Ovary (tissue), 3 donors: Measurements from ENCODE around the gene TNS3.
"Not testable (repeated sequence)": the region's sequence is repeated elsewhere in the genome, so short reads cannot be mapped to it uniquely, and the experiment has no call there.

Experiments used
- CTCF ChIP-seq, 3 donors: fragments of 450-650 bp in 2 of 3; fragments of 200-600 bp in 1 of 3; IDR thresholded peaks; one replicate each; pipeline versions ENCODE4 v1.5.1 to v1.8.0; 2016 to 2022; ENCODE audit warnings: antibody characterized with exemption in 3 of 3, mild to moderate bottlenecking in 1 of 3
- POLR2A ChIP-seq: fragments of 450-650 bp; IDR thresholded peaks from one replicate; pipeline ENCODE4 v1.6.1; 2017; ENCODE audit warnings: antibody characterized with exemption, mild to moderate bottlenecking, moderate library complexity
- donor health status: DM: no; HTN: no; CAD: no.

DNA sequence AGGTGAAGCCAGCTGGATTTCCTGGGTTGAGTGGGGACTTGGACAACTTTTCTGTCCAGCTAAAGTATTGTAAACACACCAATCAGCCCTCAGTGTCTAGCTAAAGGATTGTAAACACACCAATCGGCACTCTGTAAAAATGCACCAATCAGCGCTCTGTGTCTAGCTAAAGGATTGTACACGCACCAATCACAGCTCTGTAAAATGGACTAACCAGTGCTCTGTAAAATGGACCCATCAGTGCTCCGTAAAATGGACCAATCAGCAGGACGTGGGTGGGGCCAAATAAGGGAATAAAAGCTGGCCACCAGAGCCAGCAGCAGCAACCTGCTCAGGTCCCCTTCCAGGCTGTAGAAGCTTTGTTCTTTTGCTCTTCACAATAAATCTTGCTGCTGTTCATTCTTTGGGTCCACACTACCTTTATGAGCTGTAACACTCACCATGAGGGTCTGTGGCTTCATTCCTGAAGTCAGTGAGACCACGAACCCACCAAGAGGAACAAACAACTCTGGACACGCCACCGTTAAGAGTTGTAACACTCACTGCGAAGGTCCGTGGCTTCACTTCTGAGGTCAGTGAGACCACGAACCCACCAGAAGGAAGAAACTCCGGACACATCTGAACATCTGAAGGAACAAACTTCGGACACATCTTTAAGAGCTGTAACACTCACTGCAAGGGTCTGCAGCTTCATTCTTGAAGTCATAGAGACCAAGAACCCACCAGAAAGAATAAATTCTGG is 21.8 kb upstream of the TNS3 start:
- not testable (repeated sequence) for TF ChIP-seq POLR2A; CTCF (IDR thresholded peaks at IDR 0.05)
